GM23338 (cell line): ENCODE results near the gene FMN1. TPM values are rescaled to one million over a fixed set of nuclear protein-coding genes. Genes with fewer than 3 reads are reported as not detected.

Source experiments
- ATAC-seq: fragments of 200-7000 bp; cut with Tn5 transposase; 3 replicates; pipeline ENCODE4 v1.9.1; 2020
- DNase-seq: peaks from one replicate; pipeline ENCODE4 v3.0.0-alpha.2; 2015; ENCODE audit warnings: low spot score
- H2AFZ ChIP-seq: fragments of 200-600 bp; sonication (generic); 2 replicates; pipeline ENCODE4 v1.8.0; 2016; ENCODE audit warnings: antibody characterized with exemption, mild to moderate bottlenecking, moderate library complexity
- H3F3A ChIP-seq: fragments of 200-600 bp; sonication (generic); replicated peaks from 2 replicates; pipeline ENCODE4 v1.8.0; 2017; ENCODE audit warnings: antibody characterized with exemption, mixed run types, low read depth
- H3K27ac ChIP-seq: fragments of 200-600 bp; sonication (generic); 2 replicates; pipeline ENCODE4 v1.6.1; 2016; ENCODE audit warnings: low read depth
- H3K27me3 ChIP-seq: fragments of 200-600 bp; sonication (generic); 2 replicates; pipeline ENCODE4 v1.8.0; 2016; ENCODE audit warnings: mild to moderate bottlenecking, mixed run types, moderate library complexity; ENCODE audit not compliant: insufficient read depth
- H3K36me3 ChIP-seq: fragments of 200-600 bp; sonication (generic); 2 replicates; pipeline ENCODE4 v1.8.0; 2016; ENCODE audit warnings: mild to moderate bottlenecking; ENCODE audit not compliant: insufficient read depth
- H3K4me1 ChIP-seq: fragments of 200-600 bp; sonication (generic); 2 replicates; pipeline ENCODE4 v1.8.0; 2016; ENCODE audit warnings: mild to moderate bottlenecking, moderate library complexity; ENCODE audit not compliant: insufficient read depth
- H3K4me2 ChIP-seq: fragments of 200-600 bp; sonication (generic); 2 replicates; pipeline ENCODE4 v1.7.1; 2017; ENCODE audit warnings: mixed run types
- H3K4me3 ChIP-seq: fragments of 200-600 bp; sonication (generic); 2 replicates; pipeline ENCODE4 v1.6.1; 2016; ENCODE audit warnings: mixed run types
- H3K79me2 ChIP-seq: fragments of 200-600 bp; sonication (generic); replicated peaks from 2 replicates; pipeline ENCODE4 v1.8.0; 2017; ENCODE audit warnings: mild to moderate bottlenecking; ENCODE audit not compliant: insufficient read depth
- H3K9me2 ChIP-seq: fragments of 200-600 bp; sonication (generic); 2 replicates; pipeline ENCODE4 v1.8.0; 2017; ENCODE audit not compliant: insufficient read depth
- H4K20me1 ChIP-seq: fragments of 200-600 bp; sonication (generic); replicated peaks from 2 replicates; pipeline ENCODE4 v1.8.0; 2017; ENCODE audit warnings: mild to moderate bottlenecking; ENCODE audit not compliant: insufficient read depth
- H3K27ac Mint-ChIP-seq: 2 replicates; pipeline ENCODE4 v1.8.0; 2020; ENCODE audit warnings: inconsistent platforms, mild to moderate bottlenecking, moderate library complexity, mixed read lengths
- H3K27me3 Mint-ChIP-seq: 3 replicates; pipeline ENCODE4 v1.8.0; 2022; ENCODE audit warnings: low read depth, mild to moderate bottlenecking, moderate library complexity, mixed read lengths, inconsistent platforms; ENCODE audit not compliant: insufficient read depth, poor library complexity
- H3K36me3 Mint-ChIP-seq: 3 replicates; pipeline ENCODE4 v1.8.0; 2021; ENCODE audit warnings: low read depth, mild to moderate bottlenecking, inconsistent platforms, moderate library complexity, mixed read lengths
- H3K4me1 Mint-ChIP-seq: 3 replicates; pipeline ENCODE4 v1.8.0; 2020; ENCODE audit warnings: mild to moderate bottlenecking, inconsistent platforms, mixed read lengths
- H3K4me3 Mint-ChIP-seq: 3 replicates; pipeline ENCODE4 v1.8.0; 2021; ENCODE audit warnings: moderate library complexity, mild to moderate bottlenecking, inconsistent platforms, mixed read lengths
- H3K9me3 Mint-ChIP-seq: 3 replicates; pipeline ENCODE4 v1.8.0; 2020; ENCODE audit warnings: moderate library complexity, mild to moderate bottlenecking, inconsistent platforms, mixed read lengths
- CTCF ChIP-seq, 2 experiments: fragments of 200-600 bp in 1 of 2; sonication (generic) in 1 of 2; conservative IDR thresholded peaks; 2 replicates each; pipeline versions ENCODE4 v1.5.1 to v1.6.1; 2016 to 2017; ENCODE audit warnings: antibody characterized with exemption in 2 of 2, low read depth in 2 of 2, mild to moderate bottlenecking in 2 of 2, moderate library complexity in 1 of 2
- ETS1 ChIP-seq: IDR thresholded peaks from 2 replicates; pipeline ENCODE4 v1.6.1; 2016; ENCODE audit warnings: antibody characterized with exemption
- EZH2 ChIP-seq: fragments of 200-600 bp; sonication (generic); IDR thresholded peaks from one replicate; pipeline ENCODE4 v1.8.0; 2017; ENCODE audit warnings: antibody characterized with exemption, mild to moderate bottlenecking, low read depth; ENCODE audit not compliant: unreplicated experiment
- POLR2AphosphoS5 ChIP-seq: IDR thresholded peaks from 2 replicates; pipeline ENCODE4 v1.6.1; 2016; ENCODE audit warnings: antibody characterized with exemption, low read depth
- STAT1 ChIP-seq: IDR thresholded peaks from one replicate; pipeline ENCODE4 v1.6.1; 2016; ENCODE audit warnings: antibody characterized with exemption; ENCODE audit not compliant: unreplicated experiment
- ZNF331 ChIP-seq: fragments of 250-450 bp; sonication (Bioruptor Pico); IDR thresholded peaks from 2 replicates; pipeline ENCODE4 v1.5.0; 2020; ENCODE audit warnings: low read depth, mild to moderate bottlenecking, moderate library complexity
- ZNF462 ChIP-seq: fragments of 250-450 bp; sonication (Bioruptor Pico); IDR thresholded peaks from 2 replicates; pipeline ENCODE4 v1.5.0; 2020; ENCODE audit warnings: mild to moderate bottlenecking, moderate library complexity
- polyA plus RNA-seq: library from polyadenylated mRNA; unstranded; fragments of >200 nt; fragmentation: Nextera tagmentation; extraction: Ambion mirVana; gene quantifications from 2 replicates; pipeline ENCODE4 v1.2.1, GENCODE V29; 2016
- total RNA-seq: library from RNA; depleted of rRNA; stranded (reverse); fragments of >200 nt; shearing (Covaris generic); gene quantifications from 2 replicates; pipeline ENCODE4 v1.2.3, GENCODE V29; 2014

FMN1 gene
- total and polyA plus RNA-seq, 2 experiments from 2014 or later, result 1.2 to 1.6 TPM

GRCh38 chr15:33080006-33080405, 114.5 kb downstream of the FMN1 start (continued):
- TF ChIP-seq ZNF462 (CRISPR knock-in tag), result no peak

GRCh38 chr15:33078607-33079006, 115.9 kb downstream of the FMN1 start:
- Histone ChIP-seq H2AFZ (no peak overlapping the region), H4K20me1 (no peaks in the 10 kb centered on the region), H3K4me2 (no peak overlapping the region), H3K27me3 (no peaks in the 10 kb centered on the region), H3K27ac (no peak overlapping the region), H3K4me1 (peaks cover 7% of the 10 kb centered on the region; the same call in 1 of the 2 replicates), H3F3A (no peaks in the 10 kb centered on the region), H3K36me3 (no peaks in the 10 kb centered on the region), H3K79me2 (no peaks in the 10 kb centered on the region), H3K4me3 (no peak overlapping the region), H3K9me2 (no peaks in the 10 kb centered on the region)
- ATAC-seq (no peak), DNase-seq (no peak)
- Mint-ChIP-seq H3K27ac (no peak overlapping the region; the same call in 1 of the 2 replicates), H3K27me3 (no peaks in the 10 kb centered on the region), H3K36me3 (no peaks in the 10 kb centered on the region), H3K4me3 (no peak overlapping the region), H3K4me1 (peaks cover 25% of the 10 kb centered on the region), H3K9me3 (no peaks in the 10 kb centered on the region)
- TF ChIP-seq CTCF (conservative IDR thresholded peaks at IDR 0.05; ENCODE audit: low read depth in 2 of 2) (no peak), ZNF462 (CRISPR knock-in tag) (no peak), EZH2 (no peak), ZNF331 (CRISPR knock-in tag) (no peak), ETS1 (no peak), STAT1 (no peak), POLR2AphosphoS5 (no peak)
